GM12872 (cell line): Measurements from ENCODE around the gene UMODL1.

Source experiments
- TF ChIP-seq, protein P1 (sequence below): IDR thresholded peaks from 3 replicates; pipeline ENCODE4 v1.5.1; 2011; ENCODE audit warnings: low read depth, mild to moderate bottlenecking, low read length, moderate library complexity; ENCODE audit not compliant: insufficient read depth

Gene UMODL1

DNA sequence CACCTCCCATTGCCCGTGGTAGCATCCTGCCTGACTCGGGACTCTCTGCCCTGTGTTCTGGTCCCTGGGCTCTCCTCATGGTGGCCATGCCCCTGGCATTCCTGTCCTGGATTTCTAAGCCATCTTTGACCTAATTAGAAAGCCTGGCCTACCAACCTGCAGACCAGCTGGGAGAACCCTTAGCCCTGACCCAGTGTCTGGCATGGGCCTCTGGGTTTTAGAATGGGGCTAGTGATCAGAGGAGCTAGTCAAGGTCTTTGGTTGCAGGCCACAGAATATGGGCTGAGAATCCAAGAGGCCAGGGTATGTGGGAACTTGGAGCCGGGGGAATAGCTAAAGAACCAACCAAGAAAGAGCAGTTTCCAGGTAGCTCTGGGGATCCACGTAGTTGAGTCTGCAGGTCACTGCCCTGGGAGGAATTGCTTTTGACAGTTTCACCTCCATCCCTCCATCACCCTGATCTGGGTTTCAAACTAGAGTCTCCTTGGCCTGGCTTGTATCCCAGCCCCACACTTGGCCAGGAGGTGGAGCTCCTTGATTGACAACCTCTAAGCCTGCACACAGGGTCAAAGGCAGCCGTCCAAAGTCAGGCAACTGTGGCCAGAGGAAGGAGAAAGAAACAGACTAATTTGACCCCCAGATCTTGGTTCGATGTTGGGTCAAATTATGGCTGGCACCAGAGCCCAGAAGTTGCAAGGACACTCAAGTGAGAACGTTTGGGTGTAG lies 93.1 kb downstream of the UMODL1 start:
- TF ChIP-seq, protein P1, sequence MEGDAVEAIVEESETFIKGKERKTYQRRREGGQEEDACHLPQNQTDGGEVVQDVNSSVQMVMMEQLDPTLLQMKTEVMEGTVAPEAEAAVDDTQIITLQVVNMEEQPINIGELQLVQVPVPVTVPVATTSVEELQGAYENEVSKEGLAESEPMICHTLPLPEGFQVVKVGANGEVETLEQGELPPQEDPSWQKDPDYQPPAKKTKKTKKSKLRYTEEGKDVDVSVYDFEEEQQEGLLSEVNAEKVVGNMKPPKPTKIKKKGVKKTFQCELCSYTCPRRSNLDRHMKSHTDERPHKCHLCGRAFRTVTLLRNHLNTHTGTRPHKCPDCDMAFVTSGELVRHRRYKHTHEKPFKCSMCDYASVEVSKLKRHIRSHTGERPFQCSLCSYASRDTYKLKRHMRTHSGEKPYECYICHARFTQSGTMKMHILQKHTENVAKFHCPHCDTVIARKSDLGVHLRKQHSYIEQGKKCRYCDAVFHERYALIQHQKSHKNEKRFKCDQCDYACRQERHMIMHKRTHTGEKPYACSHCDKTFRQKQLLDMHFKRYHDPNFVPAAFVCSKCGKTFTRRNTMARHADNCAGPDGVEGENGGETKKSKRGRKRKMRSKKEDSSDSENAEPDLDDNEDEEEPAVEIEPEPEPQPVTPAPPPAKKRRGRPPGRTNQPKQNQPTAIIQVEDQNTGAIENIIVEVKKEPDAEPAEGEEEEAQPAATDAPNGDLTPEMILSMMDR: peak; percentile 85

DNA sequence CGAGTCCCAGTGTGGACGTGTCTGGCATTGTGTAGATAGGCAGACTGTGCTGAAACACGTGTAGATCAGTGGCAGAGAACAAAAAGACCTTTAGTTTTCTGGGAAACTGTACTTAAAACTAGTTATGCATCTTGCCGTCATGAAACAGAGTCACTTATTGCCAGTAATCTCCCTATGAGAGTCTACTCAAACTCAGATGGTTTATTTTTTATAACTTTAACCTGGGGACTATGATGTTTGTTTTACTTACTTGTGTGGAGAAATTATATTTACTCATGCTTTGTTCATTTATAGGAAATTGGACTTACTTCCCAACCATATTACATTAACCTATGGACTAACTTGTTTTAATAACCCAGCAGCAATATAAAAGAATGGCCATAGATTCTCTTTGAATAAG lies 93.7 kb downstream of the UMODL1 start:
- TF ChIP-seq, protein P1: no peak

DNA sequence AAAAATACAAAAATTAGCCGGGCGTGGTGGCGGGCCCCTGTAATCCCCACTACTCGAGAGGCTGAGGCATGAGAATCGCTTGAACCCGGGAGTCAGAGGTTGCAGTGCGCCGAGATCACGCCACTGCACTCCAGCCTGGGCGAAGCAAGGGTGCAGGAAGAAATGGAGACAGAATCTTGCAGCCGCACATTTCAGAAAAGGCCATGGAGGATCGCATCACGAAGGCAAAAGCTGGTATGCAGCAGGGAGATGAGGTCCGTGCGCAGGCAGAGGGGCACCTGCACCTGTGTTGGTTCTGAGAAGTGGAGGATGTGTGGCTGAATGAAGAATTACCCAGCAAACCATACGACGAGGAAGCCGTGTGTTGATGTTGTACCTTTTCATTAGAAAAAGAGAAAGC lies 94.8 kb downstream of the UMODL1 start:
- TF ChIP-seq, protein P1: no peak

DNA sequence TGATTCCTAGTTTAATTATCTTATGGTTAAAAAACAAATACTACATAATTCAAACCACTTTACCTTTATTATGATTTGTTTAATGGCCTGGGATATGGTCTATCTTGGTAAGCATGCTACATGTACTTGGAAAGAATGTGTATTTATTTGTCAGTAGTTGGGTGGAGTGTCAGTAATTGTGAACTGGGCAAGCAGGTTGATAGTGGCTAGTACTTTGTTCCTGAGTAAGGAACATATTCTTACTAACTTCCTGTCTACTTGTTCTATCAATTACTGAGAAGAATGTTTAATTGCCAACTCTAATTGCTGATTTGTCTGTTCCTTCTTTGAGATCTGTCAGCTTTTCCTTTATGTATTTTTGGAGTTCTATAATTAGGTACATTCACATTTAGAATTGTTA lies 98.6 kb downstream of the UMODL1 start:
- TF ChIP-seq, protein P1: no peak

DNA sequence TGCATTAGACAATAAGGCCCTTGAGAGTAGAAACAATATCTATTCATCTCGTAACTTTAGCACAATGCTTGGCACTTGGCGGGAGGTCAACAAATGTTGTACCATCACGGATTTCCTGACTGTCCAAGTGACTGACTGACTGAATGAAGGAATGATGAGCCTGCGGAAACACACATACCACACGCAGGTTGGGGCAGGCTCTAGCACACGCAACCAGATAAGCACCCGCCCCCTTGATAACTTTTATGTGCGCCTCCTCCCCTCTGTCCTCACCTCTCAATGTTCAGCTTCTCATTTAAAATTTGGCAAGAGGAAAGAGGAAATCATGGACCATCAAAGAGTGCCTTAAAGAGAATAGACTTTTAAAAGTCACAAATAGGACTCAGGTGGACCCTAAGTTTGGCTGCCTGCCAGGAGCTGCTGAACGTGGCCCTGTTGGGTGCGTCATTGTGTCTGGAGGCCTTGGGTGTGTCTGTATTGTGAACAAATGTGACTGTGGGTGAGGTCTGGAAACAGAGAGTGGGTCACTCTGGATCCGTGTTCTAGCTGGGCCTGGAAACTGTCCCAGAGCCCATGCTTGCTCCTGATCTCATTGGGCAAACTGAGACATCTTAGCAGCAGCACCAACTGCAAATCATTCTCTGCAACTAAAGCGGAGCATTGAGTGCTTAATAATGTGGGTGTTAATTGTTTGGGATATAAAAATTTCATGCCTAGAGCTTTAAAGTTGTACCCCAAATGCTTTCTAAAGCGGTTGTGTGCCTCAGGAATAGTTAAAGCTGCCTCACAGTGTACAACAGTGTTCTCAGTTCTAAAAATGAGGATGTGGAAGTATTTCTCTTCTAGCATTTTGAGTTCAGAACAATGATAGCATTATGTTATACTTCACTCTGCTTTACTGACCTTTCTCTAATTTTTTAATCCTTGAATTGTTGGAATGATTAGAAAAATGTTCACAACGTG lies 100.3 kb downstream of the UMODL1 start:
- TF ChIP-seq, protein P1: no peak

DNA sequence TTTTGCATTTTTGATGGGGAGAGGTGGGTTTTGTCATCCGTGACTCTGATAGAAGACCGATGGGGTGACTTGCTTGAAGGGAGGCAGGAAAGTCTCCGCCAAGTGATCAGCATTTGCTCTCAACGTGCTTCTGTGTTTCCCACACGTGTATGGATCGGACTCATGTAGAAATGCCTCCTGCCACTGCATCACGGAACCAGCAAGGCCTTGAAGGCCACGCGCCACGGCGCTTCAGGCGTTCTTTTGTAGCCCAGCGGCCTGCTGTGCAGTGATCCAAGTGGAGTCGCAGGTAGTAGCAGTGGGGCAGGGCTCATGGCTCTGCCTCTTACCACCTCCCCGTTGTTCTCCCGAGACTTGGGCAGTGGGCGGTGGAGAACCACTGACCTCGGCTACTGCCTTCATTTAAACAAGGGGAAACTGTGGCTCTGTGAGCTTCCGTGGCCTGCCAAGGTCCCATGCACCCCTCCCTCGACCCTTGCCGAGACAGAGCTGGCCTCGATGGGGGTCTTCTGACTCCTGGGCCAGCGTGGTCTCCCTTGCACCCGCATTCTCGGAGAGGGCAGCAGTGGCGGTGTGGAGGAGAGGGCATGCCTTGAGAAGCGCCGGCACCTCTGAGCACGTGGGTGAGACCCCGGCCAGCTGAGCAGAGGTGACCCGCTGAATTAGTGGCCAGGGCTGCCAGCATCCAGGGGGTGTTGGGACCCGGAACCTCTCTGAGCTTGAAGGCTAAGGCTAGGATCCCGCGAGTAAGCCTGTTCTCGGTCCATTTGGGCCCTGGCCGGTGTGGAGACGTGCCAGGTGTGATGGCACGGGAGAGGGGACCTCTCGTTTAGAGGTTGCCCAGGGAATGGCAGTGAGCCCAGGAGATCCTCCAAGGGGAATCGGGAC lies 101.7 kb downstream of the UMODL1 start:
- TF ChIP-seq, protein P1: no peak
